Upper lobe of right lung (tissue), 1 donor: Measurements from ENCODE around the gene OSM. TPM values are rescaled to one million over a fixed set of nuclear protein-coding genes. Genes with fewer than 3 reads are reported as not detected.

Experiments
- ATAC-seq: fragments of 200-7000 bp; cut with Tn5 transposase; one replicate; pipeline ENCODE4 v1.9.1; 2020; ENCODE audit warnings: mild to moderate bottlenecking, moderate library complexity
- DNase-seq: peaks from one replicate; pipeline ENCODE4 v3.0.0-alpha.2; 2020
- H3K27ac ChIP-seq: fragments of 200-600 bp; one replicate; pipeline ENCODE4 v1.8.0; 2022
- H3K27me3 ChIP-seq: fragments of 200-600 bp; one replicate; pipeline ENCODE4 v1.8.0; 2022; ENCODE audit warnings: mild to moderate bottlenecking
- H3K36me3 ChIP-seq: fragments of 200-600 bp; one replicate; pipeline ENCODE4 v1.8.0; 2022
- H3K4me1 ChIP-seq: fragments of 200-600 bp; one replicate; pipeline ENCODE4 v1.8.0; 2022
- H3K4me3 ChIP-seq: fragments of 200-600 bp; one replicate; pipeline ENCODE4 v1.8.0; 2022; ENCODE audit warnings: mild to moderate bottlenecking
- H3K9me3 ChIP-seq: fragments of 200-600 bp; one replicate; pipeline ENCODE4 v1.8.0; 2022
- CTCF ChIP-seq: fragments of 200-600 bp; IDR thresholded peaks from one replicate; pipeline ENCODE4 v1.8.0; 2022; ENCODE audit warnings: antibody characterized with exemption
- intact Hi-C: fragments of 100-400 bp; cut with DNase I; formaldehyde crosslinking; loops from one replicate; pipeline ENCODE4 v1.11.0; 2022
- total RNA-seq: library from RNA; stranded (reverse); fragmentation: NEBNext Ultra II Directional; extraction: Animal tissue kit (Norgen Biotek cat#: 25700); gene quantifications from one replicate; pipeline ENCODE4 v1.2.1, GENCODE V29; 2021
- donor health status: DM: no; HTN: yes; CAD: no; lungs with severe emphysema.

OSM gene
- total RNA-seq, 1 donor from 2014 or later, result 1.6 TPM

GRCh38 chr22:30254314-30254713, 12.3 kb downstream of the OSM start:
- intact Hi-C loops, result no loop called here
- H3K4me3 ChIP-seq, result no peak overlapping the region
- ATAC-seq (no peak), DNase-seq (no peak)
- no peaks in the 10 kb centered on the region for H3K36me3 ChIP-seq
- no peaks in the 10 kb centered on the region for H3K27me3 ChIP-seq
- H3K27ac ChIP-seq, result no peak overlapping the region
- H3K4me1 ChIP-seq, result peaks cover 21% of the 10 kb centered on the region
- H3K9me3 ChIP-seq, result no peaks in the 10 kb centered on the region
- TF ChIP-seq CTCF, result no peak

GRCh38 chr22:30253205-30253852, 13.3 kb downstream of the OSM start:
- H3K9me3 ChIP-seq, result no peaks in the 10 kb centered on the region
- H3K36me3 ChIP-seq, result no peaks in the 10 kb centered on the region
- ATAC-seq (peak; percentile 1), DNase-seq (peak; percentile 77)
- no peak for TF ChIP-seq CTCF
- no peaks in the 10 kb centered on the region for H3K27me3 ChIP-seq
- peaks cover 26% of the 10 kb centered on the region for H3K4me1 ChIP-seq
- H3K4me3 ChIP-seq, result no peak overlapping the region
- intact Hi-C loops, result no loop called here
- H3K27ac ChIP-seq, result peak overlapping the region; percentile 18

- ATAC-seq, result peak; percentile 1
- Histone ChIP-seq H3K9me3 (no peaks in the 10 kb centered on the region), H3K4me3 (no peak overlapping the region), H3K27me3 (no peaks in the 10 kb centered on the region), H3K36me3 (no peaks in the 10 kb centered on the region), H3K27ac (no peak overlapping the region), H3K4me1 (peaks cover 26% of the 10 kb centered on the region)
- intact Hi-C loops, result no loop called here
- no peak for TF ChIP-seq CTCF
- DNase-seq, result no peak
Observed at GRCh38 chr22:30252411-30253204, 14.0 kb downstream of the OSM start.

- peaks cover 29% of the 10 kb centered on the region for H3K4me1 ChIP-seq
- H3K27me3 ChIP-seq, result peaks cover 6% of the 10 kb centered on the region
- intact Hi-C loops, result no loop called here
- no peak for TF ChIP-seq CTCF
- no peak overlapping the region for H3K4me3 ChIP-seq
- DNase-seq (no peak), ATAC-seq (no peak)
- H3K9me3 ChIP-seq, result no peaks in the 10 kb centered on the region
- no peak overlapping the region for H3K27ac ChIP-seq
- no peaks in the 10 kb centered on the region for H3K36me3 ChIP-seq
Observed at GRCh38 chr22:30251711-30252110, 14.9 kb downstream of the OSM start.

- H3K27ac ChIP-seq, result no peak overlapping the region
Observed at GRCh38 chr22:30250661-30251267, 15.9 kb downstream of the OSM start.

More at GRCh38 chr22:30250661-30251267, 15.9 kb downstream of the OSM start:
- Histone ChIP-seq H3K36me3 (no peaks in the 10 kb centered on the region), H3K4me1 (peaks cover 28% of the 10 kb centered on the region), H3K27me3 (peaks cover 10% of the 10 kb centered on the region), H3K9me3 (no peaks in the 10 kb centered on the region), H3K4me3 (no peak overlapping the region)
- intact Hi-C loops, result no loop called here
- ATAC-seq (peak; percentile 37), DNase-seq (no peak)
- TF ChIP-seq CTCF, result no peak
